DND-41 (cell line): Measurements from ENCODE around the gene UGT8.

Experiments used
- CTCF ChIP-seq: IDR thresholded peaks from 2 replicates; pipeline ENCODE4 v1.5.1; 2012; ENCODE audit warnings: borderline replicate concordance, low read length, moderate library complexity, mild to moderate bottlenecking; ENCODE audit not compliant: poor library complexity, severe bottlenecking; ENCODE audit errors: extremely low read depth
- EZH2 ChIP-seq: IDR thresholded peaks from 3 replicates; pipeline ENCODE4 v1.6.1; 2012; ENCODE audit warnings: borderline replicate concordance, low read depth, mild to moderate bottlenecking, moderate library complexity, low read length, inconsistent platforms; ENCODE audit not compliant: severe bottlenecking

- TF ChIP-seq CTCF (no peak), EZH2 (no peak)
Measured at GRCh38 chr4:114654592-114654991, 56.0 kb downstream of the UGT8 start.
